Hematopoietic multipotent progenitor cell treated with erythropoietin and hydrocortisone succinate and interleukin-3 and kit ligand, for 8 days (in vitro differentiated cells): Measurements from ENCODE around the gene HASPIN.
A peak's percentile ranks its signal among the peaks of the same experiment; 100 is the strongest.

Experiments
- DNase-seq: peaks from one replicate; pipeline ENCODE4 v3.0.0-alpha.2; 2015

HASPIN gene

DNA sequence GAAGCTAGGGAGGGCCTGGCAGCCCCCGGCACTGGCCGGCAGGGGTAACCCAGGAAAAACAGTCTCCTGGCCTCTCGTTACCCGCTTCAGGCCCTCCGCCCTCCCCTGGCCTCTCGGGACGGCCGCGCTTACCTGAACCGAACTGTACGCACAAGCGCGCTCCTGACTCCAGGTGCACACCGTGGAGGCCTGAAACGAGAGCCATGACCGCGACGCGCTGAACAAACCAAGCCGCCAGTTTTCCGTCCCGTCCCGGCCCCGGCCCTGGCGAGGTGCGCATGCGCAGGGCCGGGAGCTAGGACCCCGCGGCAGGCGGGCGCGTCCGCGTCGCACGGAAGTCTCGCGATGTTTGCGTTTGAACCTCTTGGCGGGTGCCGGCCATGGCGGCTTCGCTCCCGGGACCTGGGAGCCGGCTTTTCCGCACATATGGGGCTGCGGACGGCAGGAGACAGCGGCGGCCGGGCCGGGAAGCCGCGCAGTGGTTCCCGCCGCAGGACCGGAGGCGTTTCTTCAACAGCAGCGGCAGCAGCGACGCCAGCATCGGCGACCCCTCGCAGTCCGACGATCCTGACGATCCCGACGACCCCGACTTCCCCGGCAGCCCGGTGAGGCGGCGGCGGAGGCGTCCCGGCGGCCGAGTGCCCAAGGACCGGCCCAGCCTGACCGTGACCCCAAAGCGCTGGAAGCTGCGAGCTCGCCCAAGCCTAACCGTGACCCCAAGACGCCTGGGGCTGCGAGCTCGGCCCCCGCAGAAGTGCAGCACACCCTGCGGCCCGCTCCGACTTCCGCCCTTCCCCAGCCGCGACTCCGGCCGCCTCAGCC is at the start of gene HASPIN:
Gene HASPIN (plus strand): TSS at position 348 of the 822 bp plus-strand sequence. CDS start 33 bp downstream, at position 381.
- DNase-seq = peak; percentile 93

DNA sequence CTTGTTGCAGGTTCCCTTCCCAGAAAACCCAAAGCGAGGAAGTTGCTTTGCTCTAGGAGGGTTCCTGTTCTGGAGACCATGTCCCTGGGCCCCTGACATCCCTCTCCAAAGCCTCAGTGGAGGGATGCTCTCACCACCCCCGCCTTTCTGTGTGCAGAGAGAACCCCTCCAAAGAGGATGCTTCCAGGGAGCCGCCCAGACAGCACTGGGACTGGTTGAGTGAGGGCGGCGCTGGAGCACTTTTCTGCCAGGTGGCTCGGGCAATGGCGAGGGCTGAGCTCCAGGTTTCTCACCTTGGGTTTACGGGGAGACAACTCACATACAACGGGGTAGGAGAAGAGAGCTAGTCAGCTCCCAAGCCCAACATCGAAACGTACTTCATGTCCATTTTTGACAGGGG is 47.8 kb upstream of the HASPIN start:
- DNase-seq = no peak

DNA sequence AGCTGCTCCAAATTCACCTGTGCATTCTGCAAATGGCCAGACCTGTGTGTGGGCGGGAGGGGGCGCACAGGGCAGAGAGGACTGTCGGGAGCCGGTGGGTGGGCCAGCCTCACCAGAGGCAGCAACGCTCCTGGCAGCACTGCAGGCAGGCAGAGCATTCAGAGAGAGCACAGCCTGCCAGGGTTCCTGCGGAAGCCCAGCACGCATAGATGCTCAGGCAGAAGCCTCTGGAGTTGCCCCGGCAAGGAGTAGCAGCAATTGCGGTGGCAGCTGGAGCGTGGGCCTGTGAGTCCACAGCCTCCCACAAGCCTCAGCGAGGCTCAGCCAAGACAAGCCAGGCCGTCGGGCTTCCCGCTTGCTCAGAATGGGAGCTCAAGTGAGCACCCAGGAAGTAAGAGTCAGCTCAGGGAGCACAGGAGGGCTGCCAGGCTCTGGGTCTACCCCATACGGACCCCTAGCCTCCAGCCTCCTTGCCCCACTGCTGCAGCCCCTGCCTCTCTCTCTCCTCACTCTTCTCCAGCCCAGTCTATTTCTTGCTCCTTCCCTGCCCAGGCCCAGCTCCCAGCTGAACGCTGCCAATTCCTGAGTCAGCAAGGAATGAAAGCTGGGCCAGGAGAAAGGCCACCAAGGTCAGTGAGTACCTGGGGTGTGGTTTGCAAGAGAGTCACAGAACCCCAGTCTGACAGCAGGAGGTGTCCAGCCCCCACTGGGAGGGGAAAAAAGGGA is 45.4 kb upstream of the HASPIN start:
- DNase-seq = no peak

DNA sequence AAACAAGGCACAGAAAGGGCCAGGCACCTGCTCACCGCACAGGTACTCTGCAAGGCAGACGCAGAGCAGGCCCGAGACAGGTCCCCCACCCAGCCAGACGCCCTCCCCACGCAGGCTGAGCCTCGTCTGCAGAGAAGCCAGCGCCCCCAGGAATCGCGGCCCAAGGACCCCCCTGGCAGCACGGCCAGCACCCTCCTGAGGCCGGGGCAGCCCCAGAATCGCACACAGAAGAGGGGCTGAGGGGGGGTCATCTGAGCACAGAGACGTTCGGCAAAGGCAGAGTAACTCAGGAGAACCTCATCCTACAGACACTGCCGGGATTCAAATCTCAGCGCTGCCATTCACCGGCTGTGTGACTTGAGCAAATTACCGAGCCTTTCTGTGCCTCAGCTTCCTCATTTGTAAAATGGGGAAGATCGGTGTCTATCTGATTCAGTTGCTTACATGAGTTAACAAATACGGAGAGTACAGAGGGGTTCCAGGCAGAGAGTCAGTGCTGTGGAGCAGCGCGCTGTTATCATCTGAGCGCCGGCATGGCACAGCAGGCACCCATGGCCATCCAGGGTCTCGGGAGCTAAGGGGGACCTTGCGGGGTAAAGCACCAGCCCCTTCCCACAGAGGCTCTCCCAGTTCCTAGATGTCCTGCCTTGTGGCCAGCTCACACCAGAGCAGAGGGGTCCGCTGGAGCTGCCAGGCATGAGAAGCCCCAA is 44.7 kb upstream of the HASPIN start:
- no peak for DNase-seq

DNA sequence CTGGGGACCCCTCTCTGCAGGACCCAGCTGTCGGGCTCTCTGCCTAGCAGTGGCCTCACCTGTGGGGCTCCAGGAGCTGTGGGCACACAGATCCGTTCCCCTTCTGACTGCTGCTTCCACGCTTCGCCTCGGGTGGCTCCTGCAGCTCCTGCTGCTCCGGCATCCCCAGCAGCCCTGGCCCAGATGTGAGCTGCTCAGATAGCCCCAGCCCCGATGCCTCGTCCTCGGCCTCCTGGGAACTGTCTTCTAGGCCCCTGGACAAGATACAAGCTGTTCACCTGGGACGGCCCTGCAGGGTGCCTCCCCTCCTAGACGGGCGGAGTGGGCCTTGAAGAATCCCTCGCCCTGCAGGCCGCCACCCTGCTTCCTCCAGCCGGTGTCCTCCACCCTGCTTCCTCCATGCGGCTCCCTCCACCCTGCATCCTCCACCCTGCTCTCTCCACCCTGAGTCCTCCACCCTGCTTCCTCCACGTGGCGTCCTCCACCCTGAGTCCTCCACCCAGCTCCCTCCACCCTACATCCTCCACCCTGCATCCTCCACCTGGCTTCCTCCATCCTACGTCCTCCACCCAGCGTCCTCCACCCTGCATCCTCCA is 44.1 kb upstream of the HASPIN start:
- peak; percentile 31 for DNase-seq

DNA sequence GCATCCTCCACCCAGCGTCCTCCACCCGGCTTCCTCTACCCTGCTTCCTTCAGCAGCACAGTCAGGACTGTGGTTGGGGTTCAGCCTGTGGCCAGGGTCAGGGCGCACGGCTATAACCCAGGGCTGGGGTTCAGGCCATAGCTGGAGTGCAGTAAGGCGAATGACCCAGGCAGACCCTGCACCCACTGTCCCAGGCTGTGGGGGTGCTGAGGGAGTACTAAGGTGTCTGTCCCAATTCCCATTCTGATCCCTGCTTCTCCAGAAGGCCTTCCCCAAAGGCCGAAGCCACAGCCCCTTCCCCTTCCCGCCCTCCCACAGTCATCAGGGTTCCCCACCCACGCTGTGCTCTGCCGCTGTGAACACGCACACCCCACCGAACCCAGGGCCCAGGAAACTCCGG is 42.6 kb upstream of the HASPIN start:
- no peak for DNase-seq

DNA sequence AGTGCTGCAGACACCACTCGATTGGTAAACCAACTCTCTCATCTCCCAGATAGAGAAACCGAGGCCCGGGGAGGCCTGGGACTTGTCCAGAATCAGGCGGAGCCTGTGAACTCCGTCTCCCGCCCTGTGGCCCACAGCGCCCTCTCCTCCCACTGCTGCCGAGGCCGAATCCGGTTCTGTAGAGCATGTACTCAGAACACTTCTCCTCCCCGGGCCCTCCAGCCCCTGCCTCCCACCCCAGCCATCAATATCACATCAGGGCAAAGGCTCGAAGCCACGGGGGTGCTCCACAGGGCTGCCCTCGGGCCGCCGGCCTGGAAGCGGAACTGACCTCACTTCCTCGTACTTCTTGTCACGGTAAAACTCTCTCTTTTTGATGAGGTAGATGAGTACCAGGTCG is 42.1 kb upstream of the HASPIN start:
- no peak for DNase-seq

DNA sequence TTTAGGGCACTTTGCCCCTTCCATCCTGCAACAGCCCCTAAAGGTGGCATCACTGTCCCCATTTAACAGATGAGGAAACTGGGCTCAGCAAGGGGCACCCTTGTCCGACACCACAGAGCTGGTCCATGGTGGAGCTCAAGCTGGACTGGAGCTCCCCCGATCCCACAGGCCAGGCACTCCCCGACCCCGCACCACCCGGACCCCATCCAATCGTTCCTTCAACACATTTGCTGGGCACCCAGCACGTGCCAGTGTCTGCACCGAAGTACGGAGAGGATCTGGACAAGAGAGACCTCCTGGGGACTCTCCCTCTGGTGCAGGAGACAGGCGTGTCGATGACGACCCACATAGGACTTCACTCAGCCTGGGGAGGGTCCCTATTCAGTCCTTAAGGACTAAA is 41.7 kb upstream of the HASPIN start:
- no peak for DNase-seq

DNA sequence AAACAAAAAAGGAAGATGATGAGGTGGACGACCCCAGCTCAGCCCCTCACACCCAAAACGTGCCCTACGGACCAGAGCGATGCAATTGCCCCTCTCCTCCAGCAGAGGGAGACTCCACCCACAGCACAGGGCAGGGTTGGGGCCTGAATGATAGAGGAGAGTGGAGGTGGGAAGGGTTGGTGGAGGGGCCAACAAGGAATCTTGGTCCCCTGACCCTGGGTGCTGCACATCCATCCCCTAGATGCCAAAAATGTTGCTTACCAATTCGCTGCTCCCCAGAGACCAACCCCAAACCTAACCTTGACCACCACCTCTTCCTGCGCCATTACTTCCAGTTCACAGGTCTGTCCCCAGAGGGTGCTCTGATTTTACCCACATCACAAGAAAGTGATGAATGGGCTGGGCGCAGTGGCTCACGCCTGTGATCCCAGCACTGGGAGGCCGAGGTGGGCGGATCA is 40.6 kb upstream of the HASPIN start:
- DNase-seq = peak; percentile 67

DNA sequence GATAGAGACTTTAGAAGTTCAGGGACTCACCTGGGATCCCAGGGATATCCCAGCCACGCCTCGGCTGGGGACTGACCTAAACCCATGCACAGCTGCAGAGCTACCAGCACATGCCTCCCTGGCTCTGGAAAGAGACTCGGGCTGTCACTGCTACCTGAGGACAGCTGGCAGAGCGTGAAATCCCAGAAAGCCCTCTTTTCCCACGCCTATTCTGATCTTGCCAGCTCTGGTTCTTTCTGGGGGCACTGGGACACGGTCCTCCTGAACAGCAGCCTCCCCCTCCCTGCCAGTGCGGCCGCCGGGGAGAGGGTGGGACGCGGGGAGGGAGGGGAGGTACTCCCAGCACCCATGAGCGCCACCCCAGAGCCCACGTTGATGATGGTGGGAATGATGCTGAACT is 38.5 kb upstream of the HASPIN start:
- DNase-seq = no peak

DNA sequence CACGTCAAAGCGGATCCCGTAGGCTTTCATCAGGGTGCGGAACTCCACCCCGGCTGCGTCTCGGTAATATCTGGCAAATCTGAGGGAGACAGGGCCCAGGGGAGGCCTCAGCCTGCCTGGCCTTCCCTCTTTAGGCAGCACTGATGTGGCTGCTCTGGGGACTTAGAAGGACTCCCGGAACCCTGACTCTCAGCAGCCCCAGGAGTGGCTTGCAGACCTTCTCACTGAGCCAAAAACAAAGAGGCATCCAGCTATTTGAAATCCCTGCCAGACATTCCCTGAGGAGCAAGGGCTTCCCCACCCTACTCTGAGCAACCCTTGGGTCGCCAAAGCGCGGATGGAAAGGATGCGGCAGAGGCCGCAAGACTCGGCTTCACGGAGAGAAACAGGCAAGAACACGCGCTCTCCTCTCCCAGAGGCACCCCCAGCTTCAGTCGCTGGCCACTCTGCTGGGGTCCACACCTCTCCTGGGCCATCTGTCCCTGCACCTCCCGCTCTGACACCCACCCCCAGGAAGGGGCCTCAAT is 35.6 kb upstream of the HASPIN start:
- no peak for DNase-seq

DNA sequence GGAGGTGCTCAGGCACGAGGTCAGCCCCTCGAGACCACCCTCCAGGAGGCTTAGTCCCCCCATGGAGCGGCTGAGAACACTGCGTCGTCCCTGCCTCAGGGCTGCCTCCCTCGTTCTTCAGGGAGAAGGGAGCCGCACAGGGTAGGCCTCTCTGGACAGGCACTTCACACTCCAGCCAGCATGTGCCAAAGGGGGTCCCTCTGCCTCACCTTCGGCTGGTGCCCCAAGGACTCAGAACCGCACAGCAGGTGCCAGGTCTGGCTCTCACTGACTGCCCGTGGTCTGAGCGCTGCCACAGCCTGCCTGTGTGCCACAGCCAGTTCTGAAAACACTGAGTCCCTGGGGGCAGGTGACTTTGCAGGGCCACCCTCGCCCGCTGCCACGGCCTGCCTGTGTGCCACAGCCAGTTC is 34.8 kb upstream of the HASPIN start:
- DNase-seq = no peak

DNA sequence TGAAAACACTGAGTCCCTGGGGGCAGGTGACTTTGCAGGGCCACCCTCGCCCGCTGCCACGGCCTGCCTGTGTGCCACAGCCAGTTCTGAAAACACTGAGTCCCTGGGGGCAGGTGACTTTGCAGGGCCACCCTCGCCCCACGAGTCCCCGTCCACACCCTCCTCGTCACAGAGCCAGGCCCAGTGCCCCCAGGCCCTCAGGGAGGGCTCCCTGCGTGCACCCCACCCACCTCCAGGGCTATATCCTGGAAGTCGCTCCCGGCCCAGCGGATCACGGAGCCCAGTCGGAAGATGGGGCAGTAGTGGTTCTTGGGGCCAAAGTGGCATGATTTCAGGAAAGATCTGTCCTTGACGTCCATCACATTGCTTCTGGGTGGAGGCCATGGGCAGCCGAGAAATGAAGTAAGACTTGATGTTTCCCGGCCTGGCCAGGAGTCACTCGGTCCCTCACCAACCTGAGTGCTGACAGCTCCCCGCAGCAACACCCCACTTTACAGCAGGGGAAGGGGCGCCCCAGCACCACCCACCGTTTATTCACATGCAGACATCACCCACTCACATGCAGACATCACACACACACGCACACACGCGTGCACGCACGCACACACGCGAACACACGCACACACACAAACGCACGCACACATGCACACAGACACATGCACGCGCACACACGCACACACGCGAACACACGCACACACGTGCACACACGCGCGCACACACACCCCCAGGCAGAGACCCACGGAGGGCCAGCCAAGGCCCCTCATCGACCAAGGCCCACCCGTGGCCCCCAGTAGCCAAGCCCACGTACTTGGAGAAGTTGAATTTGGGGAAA is 34.2 kb upstream of the HASPIN start:
- no peak for DNase-seq

DNA sequence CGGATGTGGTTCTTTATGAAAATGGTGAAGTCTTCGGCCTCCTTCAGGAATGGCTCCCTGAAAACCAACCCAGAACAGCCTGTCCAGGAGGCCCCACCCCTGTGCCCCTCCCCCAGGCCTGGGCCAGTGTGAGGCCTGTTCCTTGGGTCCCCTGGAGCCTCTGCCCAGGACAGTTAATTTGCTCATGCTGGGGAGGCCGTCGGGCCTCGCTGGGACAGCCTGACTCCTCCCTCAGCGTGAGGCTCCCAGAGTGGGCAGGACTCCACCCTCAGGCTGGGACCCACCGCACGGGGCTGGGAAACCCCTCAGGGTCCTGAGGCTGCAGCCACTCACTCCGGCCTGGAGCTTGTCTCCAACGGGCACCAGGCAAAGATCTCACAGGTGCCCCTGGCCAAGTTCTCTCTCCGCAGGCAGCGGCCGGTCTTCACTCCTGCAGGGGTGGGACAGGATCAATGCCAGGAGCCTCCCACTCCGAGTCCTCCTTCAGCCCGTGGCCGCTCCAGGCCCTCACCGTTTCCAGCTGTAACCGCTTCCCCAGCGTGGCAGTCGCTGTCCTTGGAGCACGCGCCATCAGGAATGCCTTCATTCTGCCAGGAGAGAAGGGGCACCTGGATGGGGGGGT is 33.5 kb upstream of the HASPIN start:
- DNase-seq = no peak

DNA sequence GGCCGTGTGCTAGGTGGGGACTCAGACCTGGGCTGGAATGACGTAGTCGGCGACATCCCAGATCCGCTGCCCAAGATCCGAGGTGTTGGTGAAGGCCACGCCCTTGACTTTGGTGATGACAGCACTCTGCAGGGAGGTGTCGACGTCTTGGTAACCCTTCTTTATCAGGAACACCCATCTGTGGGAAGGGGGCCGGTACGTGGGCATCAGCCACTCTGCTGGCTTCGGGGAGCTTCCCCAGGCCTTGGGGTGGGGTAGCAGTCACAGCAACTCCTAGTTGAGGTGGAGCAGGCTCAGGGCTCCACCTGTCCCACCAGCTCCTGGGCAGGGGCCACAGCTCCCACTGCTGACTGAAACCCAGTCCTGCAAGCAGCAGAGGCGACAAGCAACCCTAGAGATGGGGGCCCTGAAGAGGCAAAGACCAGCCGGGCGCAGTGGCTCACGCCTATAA is 32.1 kb upstream of the HASPIN start:
- DNase-seq = peak; percentile 56

DNA sequence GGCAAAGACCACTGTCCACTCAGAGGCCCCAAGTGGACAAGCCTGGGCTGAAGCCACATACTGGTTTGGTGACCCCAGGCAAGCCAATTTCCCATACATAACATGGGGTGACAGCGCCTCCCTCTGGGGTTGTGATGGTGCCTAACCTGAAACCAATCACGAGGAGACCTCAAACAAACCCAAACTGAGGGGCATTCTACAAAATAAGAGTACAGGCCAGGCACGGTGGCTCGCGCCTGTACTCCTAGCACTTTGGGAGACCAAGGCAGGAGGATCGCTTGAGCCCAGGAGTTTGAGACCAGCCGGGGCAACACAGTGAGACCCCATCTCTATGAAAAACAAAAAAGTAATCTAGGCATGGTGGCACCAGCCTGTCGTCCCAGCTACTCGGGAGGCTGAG is 31.4 kb upstream of the HASPIN start:
- DNase-seq = no peak

DNA sequence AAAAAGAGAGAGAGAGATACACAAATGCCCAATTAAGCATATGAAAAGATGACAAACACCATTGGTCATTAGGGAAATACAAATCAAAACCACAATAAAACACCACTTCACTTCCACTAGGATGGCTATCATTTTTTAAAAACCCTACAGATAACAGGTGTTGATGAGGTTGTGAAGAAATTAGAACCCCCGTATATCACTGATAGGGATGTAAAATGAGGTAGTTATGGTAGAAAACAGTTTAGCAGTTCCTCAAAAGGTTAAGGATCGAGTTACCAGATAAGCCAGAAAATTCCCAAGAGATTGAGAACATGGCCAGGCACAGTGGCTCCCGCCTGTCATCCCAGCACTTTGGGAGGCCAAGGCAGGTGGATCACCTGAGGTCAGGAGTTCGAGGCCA is 30.6 kb upstream of the HASPIN start:
- no peak for DNase-seq

DNA sequence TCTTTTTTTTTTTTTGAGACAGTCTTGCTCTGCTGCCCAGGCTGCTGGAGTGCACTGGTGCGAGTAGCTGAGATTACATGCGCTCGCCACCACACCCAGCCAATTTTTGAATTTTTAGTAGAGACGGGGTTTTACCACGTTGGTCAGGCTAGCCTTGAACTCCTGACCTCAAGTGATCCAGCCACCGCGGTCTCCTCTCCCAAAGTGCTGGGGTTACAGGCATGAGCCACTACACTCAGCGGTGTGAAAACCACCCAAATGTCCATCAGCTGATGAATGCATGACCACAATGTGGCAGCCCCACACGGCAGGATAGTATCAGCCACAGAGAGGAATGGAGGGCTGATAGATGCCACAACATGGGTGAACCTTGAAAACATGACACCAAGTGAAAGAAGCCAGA is 29.9 kb upstream of the HASPIN start:
- DNase-seq = peak; percentile 51

DNA sequence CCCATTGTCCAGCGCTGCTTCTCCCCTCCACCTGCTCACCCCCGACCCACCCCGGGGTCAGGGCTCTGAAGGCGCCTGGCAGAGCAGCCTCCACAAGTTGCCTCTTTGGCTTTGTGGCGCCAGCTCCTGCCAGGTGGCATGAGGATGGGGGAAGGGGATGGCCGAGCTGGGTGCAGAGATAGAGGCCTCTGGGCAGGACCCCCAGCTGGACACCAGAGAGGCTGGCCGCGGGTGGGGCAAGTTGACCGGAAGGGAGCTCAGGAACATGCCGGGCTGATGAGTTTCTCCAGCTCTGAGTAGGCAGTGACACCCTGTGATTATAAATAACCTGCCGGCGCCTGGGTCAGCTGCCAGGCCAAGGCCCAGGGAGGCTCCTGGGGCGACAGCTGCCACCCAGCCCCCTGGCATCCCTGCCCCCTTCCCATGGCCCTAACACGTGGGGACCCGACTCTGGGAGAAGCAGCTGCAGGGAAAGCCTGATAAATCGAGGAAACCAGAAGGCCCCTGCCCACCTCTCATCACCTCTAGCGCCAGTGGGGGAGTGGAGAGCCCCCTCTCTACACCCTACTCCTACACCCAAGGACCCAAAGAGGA is 28.5 kb upstream of the HASPIN start:
- DNase-seq = no peak

DNA sequence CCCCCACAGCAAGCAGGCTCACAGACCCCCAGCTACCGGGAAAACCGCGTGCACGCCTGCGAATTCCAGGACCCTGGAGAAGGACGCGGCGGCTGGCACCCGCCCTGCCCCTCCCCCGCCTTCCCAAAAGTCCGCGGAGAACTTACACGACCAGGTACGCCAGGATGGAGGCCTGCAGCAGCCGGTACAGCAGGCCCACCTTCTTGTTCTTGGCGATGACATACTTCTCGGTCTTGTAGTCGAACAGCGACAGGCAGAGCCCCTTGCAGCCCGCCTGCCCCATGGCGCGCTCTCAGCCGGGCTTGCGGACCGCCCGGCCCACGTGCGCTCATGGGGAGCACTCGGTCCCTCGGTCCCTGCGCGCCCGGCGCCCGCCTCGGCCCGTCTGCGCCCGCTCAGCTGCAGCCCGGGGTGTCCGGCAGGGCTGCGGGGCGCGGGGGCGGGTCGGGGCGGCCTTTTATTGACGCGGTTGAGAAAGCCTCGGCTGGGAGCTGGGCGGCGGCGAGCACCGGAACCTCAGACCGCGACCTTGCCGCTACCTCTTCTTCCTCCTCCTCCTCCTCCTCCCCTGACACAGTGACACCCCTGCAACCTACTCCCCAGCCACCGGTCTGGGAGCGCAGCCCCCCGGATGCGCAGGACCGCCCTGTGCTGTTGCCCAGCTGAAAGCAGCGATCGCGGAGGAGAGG is 27.8 kb upstream of the HASPIN start, which contains the start of gene P2RX5:
Gene P2RX5 (minus strand): TSS at position 433 of the 689 bp plus-strand sequence. CDS start 150 bp downstream, at position 283.
- peak; percentile 59 for DNase-seq
